Stimulated activated naive CD8-positive, alpha-beta T cell treated with anti-CD3 and anti-CD28 coated beads, Interleukin-15, Interleukin-2, amounts not matched to agents 100 U/mL and 50 U/mL, for 24 hours (primary cell): ENCODE results near the gene C7.

ENCODE experiments used
- ATAC-seq: fragments of 150-1000 bp; cut with Tn5 transposase; one replicate; pipeline ENCODE4 v1.10.0; 2021
- DNase-seq: peaks from one replicate; pipeline ENCODE4 v3.0.0; 2021

C7 gene

DNA sequence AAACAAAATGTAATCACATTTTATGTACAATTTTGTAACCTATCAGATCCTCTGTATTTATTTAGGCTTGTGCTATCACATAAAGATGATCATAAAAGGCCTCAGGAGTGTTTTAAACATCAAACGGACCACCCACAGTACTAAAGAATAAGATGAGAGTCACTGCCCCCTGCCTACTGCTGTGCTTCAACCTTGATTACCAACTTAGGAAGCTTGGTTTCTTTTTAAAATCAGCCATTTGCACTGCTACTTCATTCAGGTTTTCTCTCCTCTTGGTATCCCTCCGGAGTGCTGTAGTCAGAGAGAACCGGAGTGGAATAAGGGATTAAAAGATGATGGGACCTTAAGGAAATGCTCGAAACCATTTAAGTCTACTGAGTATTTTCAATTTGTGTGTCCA lies 6.9 kb downstream of the C7 start:
- no peak for ATAC-seq
- DNase-seq: no peak

DNA sequence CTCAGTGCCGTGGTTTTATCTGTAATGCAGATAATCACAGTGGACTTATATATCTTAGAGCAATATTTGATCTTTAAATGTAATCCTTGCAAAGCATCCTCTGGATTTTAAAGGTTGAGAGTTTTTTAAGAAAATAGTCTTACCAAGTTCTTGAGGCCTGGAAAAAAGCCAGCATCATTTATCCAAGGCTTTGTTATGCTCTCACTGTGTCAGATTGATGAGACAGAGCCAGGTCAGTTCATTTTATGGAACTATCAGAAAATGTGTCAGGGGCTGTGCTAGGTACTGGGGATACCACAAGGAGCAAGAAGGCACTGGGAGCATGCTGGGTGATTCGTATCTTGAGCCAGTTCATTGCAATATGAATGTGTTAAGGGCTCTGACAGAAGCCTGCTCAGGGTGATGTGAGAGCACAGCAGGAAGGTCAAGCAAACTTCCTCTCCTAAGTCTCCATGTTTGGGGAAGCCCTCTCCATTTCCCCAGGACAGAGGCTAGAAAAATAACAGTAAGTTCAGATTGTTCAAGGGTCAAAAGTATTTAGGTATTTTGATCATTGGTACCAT lies 19.7 kb downstream of the C7 start:
- ATAC-seq (no peak), DNase-seq (no peak)

DNA sequence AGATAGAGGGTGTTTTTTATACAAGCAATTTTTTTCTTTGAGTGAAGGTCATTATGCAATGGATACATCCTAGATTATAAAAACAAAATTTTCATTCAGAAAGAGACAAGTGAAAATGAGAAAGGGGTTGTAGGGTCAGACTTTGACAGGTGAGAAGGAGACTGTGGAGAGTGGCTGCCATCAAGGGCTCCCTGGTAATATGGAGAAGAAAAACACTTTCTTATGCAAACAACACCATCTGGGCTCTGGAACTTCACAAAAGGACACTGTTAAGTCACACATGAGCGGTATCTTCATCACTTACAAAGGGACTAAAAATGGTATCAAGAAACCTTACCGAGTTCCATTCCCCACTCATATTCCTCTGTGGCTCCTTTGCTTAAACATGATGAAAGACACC lies 23.5 kb downstream of the C7 start:
- no peak for DNase-seq
- ATAC-seq: no peak

GRCh38 chr5:40937075-40937474 lies 27.8 kb downstream of the C7 start:
- DNase-seq (no peak), ATAC-seq (no peak)

GRCh38 chr5:40939753-40940152 lies 30.5 kb downstream of the C7 start:
- no peak for DNase-seq

GRCh38 chr5:40945111-40945510 lies 35.8 kb downstream of the C7 start:
- no peak for ATAC-seq
- no peak for DNase-seq

More at GRCh38 chr5:40939753-40940152, 30.5 kb downstream of the C7 start:
- ATAC-seq: no peak

DNA sequence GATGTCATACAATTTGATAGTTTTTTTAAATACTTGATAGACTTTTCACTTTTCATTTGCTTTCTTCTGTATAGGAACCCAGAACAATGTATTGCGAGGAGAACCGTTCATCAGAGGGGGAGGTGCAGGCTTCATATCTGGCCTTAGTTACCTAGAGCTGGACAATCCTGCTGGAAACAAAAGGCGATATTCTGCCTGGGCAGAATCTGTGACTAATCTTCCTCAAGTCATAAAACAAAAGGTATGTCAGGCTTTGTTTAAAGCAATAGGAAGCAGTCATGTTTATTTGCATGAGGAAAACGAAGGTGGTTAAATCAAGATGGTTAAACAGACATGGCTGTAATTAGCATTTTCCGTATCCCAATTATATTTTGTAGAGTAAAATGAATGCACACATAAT lies 46.0 kb downstream of the C7 start:
- ATAC-seq (no peak), DNase-seq (no peak)

- DNase-seq: no peak
- ATAC-seq: no peak
Measured at GRCh38 chr5:40957048-40957447, 47.8 kb downstream of the C7 start.

DNA sequence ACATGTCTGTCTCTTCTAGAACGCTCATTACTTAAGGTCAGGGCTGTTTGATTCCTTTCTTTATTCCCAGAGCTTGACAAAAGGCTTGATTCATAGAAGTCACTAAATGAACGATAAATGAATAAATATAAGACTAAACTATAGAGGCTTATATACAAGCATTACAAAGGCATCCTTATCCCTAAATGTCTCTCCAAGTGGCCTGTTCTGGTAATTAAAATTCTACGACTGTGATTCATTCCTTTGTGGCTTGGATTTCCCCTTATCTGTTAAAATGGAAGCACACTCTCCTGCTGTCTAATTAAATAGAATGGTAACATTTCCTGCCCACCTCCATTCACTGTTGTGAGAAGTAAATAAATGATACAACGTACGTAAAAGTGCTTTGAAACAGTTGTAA lies 49.5 kb downstream of the C7 start:
- no peak for ATAC-seq
- DNase-seq: no peak

- ATAC-seq: no peak
- DNase-seq: no peak
Measured at GRCh38 chr5:40960037-40960436, 50.7 kb downstream of the C7 start.

DNA sequence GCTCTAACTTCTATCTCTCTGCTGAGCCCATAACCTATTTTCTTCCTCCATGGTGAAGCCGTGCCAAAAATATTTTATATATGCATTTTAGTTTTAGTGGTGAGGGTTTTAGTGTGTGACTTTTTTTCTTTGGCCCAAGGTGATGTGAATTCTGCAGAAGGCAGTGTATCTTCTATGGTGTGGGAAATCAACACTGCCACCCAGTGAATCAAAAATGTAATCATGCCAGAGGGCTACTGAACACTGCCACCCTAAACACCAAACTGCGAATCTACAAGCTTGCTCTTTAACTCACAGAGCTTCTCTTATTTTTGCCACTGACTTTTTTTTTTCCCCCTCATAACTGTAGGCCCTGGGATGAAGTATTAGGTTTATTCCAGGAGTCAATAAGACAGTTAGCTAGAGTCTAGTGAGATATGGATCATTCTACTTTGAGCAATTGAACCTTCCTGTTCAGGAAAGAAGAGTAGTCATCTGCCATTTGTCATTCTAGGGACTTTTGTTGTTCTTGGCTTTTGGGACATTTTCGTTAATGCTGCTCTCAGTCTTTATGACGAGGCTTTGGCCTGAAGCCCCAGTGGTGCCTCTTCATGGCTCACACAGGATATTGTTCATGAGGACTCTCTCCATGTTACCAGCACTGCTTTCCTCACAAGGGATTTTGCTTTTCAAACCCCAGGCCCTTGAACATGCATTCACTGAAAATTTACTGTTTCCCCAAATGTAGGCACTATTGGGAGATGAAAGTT lies 53.1 kb downstream of the C7 start:
- DNase-seq: no peak

GRCh38 chr5:40972434-40972833 lies 63.1 kb downstream of the C7 start:
- DNase-seq (no peak), ATAC-seq (no peak)

More for the DNA sequence above, 53.1 kb downstream of the C7 start:
- ATAC-seq: no peak

DNA sequence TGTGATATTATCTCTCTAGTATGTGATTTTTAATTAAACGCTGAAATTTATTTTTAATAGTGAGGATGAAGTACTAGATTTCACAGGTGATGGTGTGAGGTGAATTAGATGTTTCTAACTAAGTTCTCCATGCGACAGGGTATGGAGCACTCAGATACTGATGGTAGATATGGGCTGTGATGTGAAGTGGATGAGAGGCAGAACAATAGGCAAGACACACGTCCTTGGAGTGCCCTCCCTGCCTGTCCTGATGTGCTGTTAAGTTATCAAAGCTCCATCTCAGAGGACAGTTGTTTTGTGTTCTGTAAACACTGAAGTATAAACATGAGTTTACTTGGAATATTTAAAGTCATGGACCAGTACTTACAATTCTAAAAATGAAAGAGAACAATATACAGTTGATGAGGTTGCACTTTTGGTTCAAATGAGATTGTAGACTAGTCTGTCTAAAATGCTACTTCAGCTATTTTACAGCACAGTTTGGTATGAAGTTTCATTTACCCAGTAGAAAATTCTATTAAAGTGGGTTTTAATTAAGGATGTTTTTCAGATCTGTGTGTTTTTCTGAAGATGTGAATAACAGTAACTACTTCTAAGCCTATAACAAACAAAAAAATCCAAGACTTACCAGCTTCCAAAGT lies 64.2 kb downstream of the C7 start:
- DNase-seq (no peak), ATAC-seq (no peak)

DNA sequence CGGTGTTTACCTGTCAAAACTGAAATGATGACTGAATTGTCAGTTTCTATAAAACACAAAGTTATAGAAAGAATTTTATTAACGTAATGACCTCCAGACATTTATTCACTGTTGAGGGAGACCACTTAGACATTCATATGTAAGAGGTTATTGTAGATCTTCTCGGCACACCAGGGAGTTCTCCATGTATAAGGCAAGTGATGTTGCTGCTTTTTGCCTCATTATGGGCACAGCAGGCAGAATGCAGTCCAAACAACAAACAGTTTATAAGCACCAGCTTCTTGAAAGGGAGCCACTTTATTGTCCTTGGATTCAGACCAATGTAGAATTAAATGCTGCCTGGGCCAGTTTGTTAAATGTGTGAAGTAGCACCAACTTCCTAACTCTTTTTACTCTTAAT lies 66.7 kb downstream of the C7 start:
- no peak for DNase-seq
- ATAC-seq: no peak

GRCh38 chr5:40976836-40977235 lies 67.5 kb downstream of the C7 start:
- ATAC-seq (no peak), DNase-seq (no peak)

GRCh38 chr5:40981420-40981819 lies 72.1 kb downstream of the C7 start:
- ATAC-seq: no peak
- no peak for DNase-seq

DNA sequence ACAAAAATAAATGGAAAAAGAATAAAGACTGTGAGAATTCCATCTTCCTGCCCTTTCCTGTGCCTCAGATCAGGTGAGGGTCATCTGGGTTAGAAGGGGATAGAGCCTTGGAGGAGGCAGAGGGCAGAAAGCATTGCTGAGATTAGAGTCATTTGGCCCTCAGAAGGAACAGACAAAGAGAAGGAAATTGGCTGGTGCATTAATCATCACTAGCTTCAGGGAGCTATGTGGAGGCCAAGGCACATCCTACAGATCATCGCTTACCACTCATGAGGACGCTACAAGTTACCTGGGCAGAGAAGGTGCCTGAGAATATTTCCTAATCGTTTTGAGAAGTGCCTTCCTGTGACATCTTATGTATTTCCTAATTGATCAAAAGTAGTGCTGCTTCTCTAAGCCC lies 74.5 kb downstream of the C7 start:
- DNase-seq (no peak), ATAC-seq (no peak)

GRCh38 chr5:40984884-40985283 lies 75.6 kb downstream of the C7 start:
- ATAC-seq: no peak
- no peak for DNase-seq

- no peak for ATAC-seq
- DNase-seq: no peak
Measured at GRCh38 chr5:40985501-40985900, 76.2 kb downstream of the C7 start.

- ATAC-seq: peak; percentile 9
- DNase-seq: no peak
Measured at GRCh38 chr5:40986666-40987065, 77.4 kb downstream of the C7 start.

GRCh38 chr5:40987349-40987748 lies 78.1 kb downstream of the C7 start:
- ATAC-seq: no peak
- no peak for DNase-seq

DNA sequence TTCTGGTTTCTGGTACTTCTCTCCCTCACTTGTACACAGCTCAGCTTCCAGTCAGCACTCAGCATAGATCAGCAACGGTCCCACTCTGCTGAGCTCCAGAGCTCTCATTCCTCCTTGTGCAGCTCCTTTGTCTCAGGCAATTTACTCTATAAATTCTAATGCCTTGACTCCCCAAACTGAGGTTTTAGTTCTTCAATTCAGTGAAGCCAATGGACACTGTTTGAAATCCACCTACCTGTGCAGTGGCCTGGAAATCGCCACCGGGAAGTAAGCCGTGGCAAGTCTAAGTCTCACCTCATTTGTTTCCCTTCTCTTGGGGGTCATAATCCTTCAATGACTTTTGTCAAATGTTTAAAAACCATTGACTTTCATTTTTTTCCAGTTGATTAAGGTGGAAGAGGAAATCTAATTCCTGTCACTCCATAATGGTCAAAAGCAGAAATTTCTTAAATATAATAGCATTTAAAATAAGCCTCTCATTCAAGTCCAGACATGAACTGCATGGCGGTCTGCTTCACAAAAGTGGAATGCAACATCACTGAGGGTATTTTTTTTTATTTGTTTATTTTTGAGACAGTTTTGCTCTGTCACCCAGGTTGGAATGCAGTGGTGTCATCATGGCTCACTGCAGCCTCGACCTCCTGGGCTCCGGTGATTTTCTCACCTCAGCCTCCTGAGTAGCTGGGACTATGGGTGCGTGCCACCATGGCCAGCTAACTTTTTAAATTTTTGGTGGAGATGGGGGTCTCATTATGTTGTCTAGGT lies 79.6 kb downstream of the C7 start:
- DNase-seq (no peak), ATAC-seq (no peak)
